HepG2 (cell line): ENCODE data around the gene PMEPA1. TPM values are rescaled to one million over a fixed set of nuclear protein-coding genes. Genes with fewer than 3 reads are reported as not detected.

Experiments used
- ATAC-seq: fragments of 200-7000 bp; cut with Tn5 transposase; 3 replicates; pipeline ENCODE4 v1.9.1; 2020; ENCODE audit warnings: mild to moderate bottlenecking, moderate library complexity
- BruUV-seq: library from RNA; stranded (reverse); fragments of 400-500 nt; replicated peaks from 2 replicates; lab custom pipeline; 2021; lab: Mats Ljungman, UMichigan
- CTCF ChIA-PET: fragments of 300-600 bp; formaldehyde crosslinking; extraction: SDS; loops from one replicate; lab custom pipeline; 2021; ENCODE audit warnings: low total read pairs, inconsistent platforms, low intra/inter-chr PET ratio; lab: Yijun Ruan, JAX
- POLR2A ChIA-PET: fragments of 350-600 bp; sonication (Branson Sonifier 250); formaldehyde crosslinking; loops from one replicate; lab custom pipeline; 2020; ENCODE audit warnings: antibody characterized with exemption, inconsistent platforms; lab: Yijun Ruan, JAX
- DNase-seq: peaks from one replicate; pipeline ENCODE4 v3.0.0-alpha.2; 2015; ENCODE audit warnings: low spot score
- FAIRE-seq: peaks from 3 replicates; lab custom pipeline; 2011; peaks lifted over from hg19 to GRCh38; lab: Jason Lieb, UNC
- H2AFZ ChIP-seq: one replicate; pipeline ENCODE4 v1.6.1; 2011; ENCODE audit warnings: low read length, inconsistent platforms
- H3K27ac ChIP-seq: fragments of 300-600 bp; 3 replicates; pipeline ENCODE4 v1.8.0; 2011; ENCODE audit warnings: mixed run types, mild to moderate bottlenecking, mixed read lengths, low read length, inconsistent platforms; ENCODE audit not compliant: insufficient read depth; ENCODE audit errors: extremely low read length
- H3K27me3 ChIP-seq, 2 experiments: fragments of 200-600 bp in 1 of 2; 2 replicates in 1 of 2; 3 replicates in 1 of 2; pipeline versions ENCODE4 v1.6.0 to v1.8.0; 2011; ENCODE audit warnings: low read length in 2 of 2, mild to moderate bottlenecking in 2 of 2, moderate library complexity in 2 of 2, inconsistent platforms in 1 of 2; ENCODE audit not compliant: insufficient read depth in 2 of 2, control insufficient read depth in 1 of 2
- H3K36me3 ChIP-seq, 2 experiments: fragments of 200-600 bp in 1 of 2; replicated peaks in 1 of 2; 2 replicates in 1 of 2; 3 replicates in 1 of 2; pipeline versions ENCODE4 v1.5.1 to v1.8.0; 2011; ENCODE audit warnings: low read length in 2 of 2, inconsistent platforms in 1 of 2; ENCODE audit not compliant: insufficient read depth in 2 of 2, control insufficient read depth in 1 of 2
- H3K4me1 ChIP-seq: 2 replicates; pipeline ENCODE4 v1.5.1; 2012; ENCODE audit warnings: low read length, inconsistent platforms; ENCODE audit not compliant: insufficient read depth
- H3K4me2 ChIP-seq: 2 replicates; pipeline ENCODE4 v1.6.0; 2011; ENCODE audit warnings: low read depth, low read length, inconsistent platforms
- H3K4me3 ChIP-seq, 3 experiments: fragments of 200-600 bp in 1 of 3; sonication (generic), shearing (Covaris generic) in 1 of 3; replicated peaks in 1 of 3; 2 replicates each; pipeline ENCODE4 v1.5.1; 2011 to 2016; ENCODE audit warnings: low read length in 3 of 3, inconsistent platforms in 2 of 3, low read depth in 2 of 3, mild to moderate bottlenecking in 2 of 3, control low read depth in 1 of 3, mixed read lengths in 1 of 3; ENCODE audit not compliant: insufficient read depth in 1 of 3
- H3K79me2 ChIP-seq: one replicate; pipeline ENCODE4 v1.6.1; 2011; ENCODE audit warnings: low read length, inconsistent platforms; ENCODE audit not compliant: insufficient read depth
- H3K9ac ChIP-seq: 2 replicates; pipeline ENCODE4 v1.6.0; 2011; ENCODE audit warnings: mild to moderate bottlenecking, low read depth, low read length, inconsistent platforms; ENCODE audit not compliant: insufficient read depth
- H3K9me3 ChIP-seq: 2 replicates; pipeline ENCODE4 v1.5.1; 2012; ENCODE audit warnings: mild to moderate bottlenecking, low read length
- H4K20me1 ChIP-seq: 2 replicates; pipeline ENCODE4 v1.6.0; 2011; ENCODE audit warnings: inconsistent platforms, mild to moderate bottlenecking, low read length, moderate library complexity; ENCODE audit not compliant: insufficient read depth
- HES4 ChIP-seq: sonication (generic); formaldehyde crosslinking; IDR thresholded peaks from 2 replicates; pipeline ENCODE4 v1.9.0; 2021; ENCODE audit warnings: mild to moderate bottlenecking, missing genetic modification reagents, borderline replicate concordance
- HNF1A ChIP-seq, 2 experiments: sonication (generic) in 1 of 2; formaldehyde crosslinking in 1 of 2; IDR thresholded peaks; 2 replicates each; pipeline versions ENCODE4 v1.4.0 to v1.6.1; 2016 to 2020; ENCODE audit warnings: borderline replicate concordance in 1 of 2, low read depth in 1 of 2, mild to moderate bottlenecking in 1 of 2, missing genetic modification reagents in 1 of 2
- IRF2 ChIP-seq: IDR thresholded peaks from 2 replicates; pipeline ENCODE4 v1.6.1; 2018; ENCODE audit warnings: missing genetic modification reagents, missing compliant biosample characterization
- NFAT5 ChIP-seq: sonication (generic); formaldehyde crosslinking; IDR thresholded peaks from 2 replicates; pipeline ENCODE4 v1.4.0; 2020; ENCODE audit warnings: missing genetic modification reagents
- NFYC ChIP-seq: IDR thresholded peaks from 2 replicates; pipeline ENCODE4 v1.6.1; 2016; ENCODE audit warnings: missing genetic modification reagents, missing compliant biosample characterization
- SMC3 ChIP-seq: IDR thresholded peaks from 2 replicates; pipeline ENCODE4 v1.6.1; 2011; ENCODE audit warnings: low read length, improper control_type of control experiment
- TRIM24 ChIP-seq: sonication (generic); formaldehyde crosslinking; IDR thresholded peaks from 2 replicates; pipeline ENCODE4 v1.8.0; 2022; ENCODE audit warnings: mild to moderate bottlenecking, missing genetic modification reagents
- U2AF2 ChIP-seq: fragments of 200-400 bp; formaldehyde crosslinking; IDR thresholded peaks from 2 replicates; pipeline ENCODE4 v1.6.1; 2017; ENCODE audit warnings: low read depth, mild to moderate bottlenecking, low read length
- ZNF136 ChIP-seq: sonication (generic); formaldehyde crosslinking; IDR thresholded peaks from 2 replicates; pipeline ENCODE4 v1.8.1; 2022; ENCODE audit warnings: low read depth, mild to moderate bottlenecking, moderate library complexity, missing genetic modification reagents
- WGBS: methylation state at CpG from one replicate; pipeline ENCODE4 v1.1.6; 2017; ENCODE audit warnings: low lambda C conversion rate; 5-methylcytosine and 5-hydroxymethylcytosine counted together
- in situ Hi-C: cut with HindIII; loops from 2 replicates; pipeline ENCODE4 v1.10.0; 2017; ENCODE audit warnings: low pct_unique_long_range_greater_than_20kb; ENCODE audit not compliant: extremely low pct_ligation_motif_present
- intact Hi-C: fragments of 100-400 bp; cut with micrococcal nuclease; formaldehyde crosslinking; loops from one replicate; pipeline ENCODE4 v1.10.0; 2022; ENCODE audit not compliant: unreplicated experiment
- polyA plus RNA-seq, 8 experiments: library from polyadenylated mRNA; depleted of rRNA in 3 of 8; stranded (reverse) in 7 of 8; unstranded in 1 of 8; fragments of >200 nt; fragmentation: Illumina TruSeq in 4 of 8; extraction: Trizol in 4 of 8; gene quantifications; 2 replicates each; pipeline versions ENCODE4 v1.2.1 to v1.2.3, GENCODE V29; 2011 to 2016; ENCODE audit warnings: low read depth in 4 of 8, missing spikeins in 1 of 8, mixed read lengths in 1 of 8; ENCODE audit not compliant: insufficient read depth in 1 of 8
- total RNA-seq, 5 experiments: library from RNA; depleted of rRNA; stranded (reverse); fragments of >200 nt; fragmentation: Illumina TruSeq; extraction: Trizol; gene quantifications; 2 replicates each; pipeline ENCODE4 v1.2.3, GENCODE V29; 2016; ENCODE audit warnings: low read depth in 1 of 5
- TF ChIP-seq, protein P1 (sequence below): sonication (generic); formaldehyde crosslinking; IDR thresholded peaks from 2 replicates; pipeline ENCODE4 v1.5.0; 2020; ENCODE audit warnings: missing genetic modification reagents

The PMEPA1 gene
- total and polyA plus RNA-seq, 2 of the 13 experiments (the other 11 are each of a cell fraction or from before 2014, with no cell fraction given), result not detected

DNA sequence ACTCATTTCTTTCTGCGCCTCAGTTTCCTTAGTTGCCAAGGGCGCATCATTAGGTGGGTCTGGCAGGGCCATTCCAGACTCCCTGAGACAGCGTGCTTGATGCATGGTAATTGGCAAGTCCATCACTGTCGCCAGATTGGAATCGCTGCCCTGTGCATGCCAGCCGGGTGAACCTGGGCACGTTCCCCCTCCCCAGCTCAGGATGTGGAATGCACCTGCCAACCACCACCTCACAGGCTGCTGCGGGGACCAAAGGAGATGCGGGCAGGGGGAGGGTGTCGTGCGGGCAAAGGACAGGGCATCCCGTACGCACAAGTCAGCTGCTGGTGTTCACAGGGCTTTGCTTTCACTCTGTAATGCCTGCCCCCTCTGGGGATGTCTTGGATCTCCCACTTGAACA lies 36.4 kb upstream of the PMEPA1 start:
- Histone ChIP-seq H3K4me1 (no peaks in the 10 kb centered on the region), H3K9me3 (no peaks in the 10 kb centered on the region), H3K4me3 (no peak overlapping the region), H3K27ac (no peak overlapping the region), H3K9ac (no peak overlapping the region), H3K27me3 (peaks cover 0 to 47% of the 10 kb centered on the region in 2 experiments; a peak in 3 of 5 replicates), H3K36me3 (no peaks in the 10 kb centered on the region), H3K4me2 (no peak overlapping the region), H4K20me1 (no peaks in the 10 kb centered on the region), H3K79me2 (no peaks in the 10 kb centered on the region), H2AFZ (no peak overlapping the region)
- ATAC-seq (no peak), DNase-seq (no peak), FAIRE-seq (no peak)
- in situ Hi-C loops, result no loop called here
- BruUV-seq, result no TSS peak
- ChIA-PET CTCF (no interaction called here), POLR2A (no interaction called here)
- WGBS, result 21% methylated on average over 13 of the region's 13 CpGs
- intact Hi-C loops, result no loop called here
- no peak for TF ChIP-seq HNF1A (IDR thresholded peaks at IDR 0.05; ENCODE audit: low read depth)
- TF ChIP-seq HNF1A (CRISPR knock-in tag; IDR thresholded peaks at IDR 0.05; ENCODE audit: borderline replicate concordance), result no peak
- no peak for TF ChIP-seq TRIM24 (CRISPR knock-in tag)
- no peak for TF ChIP-seq IRF2 (CRISPR knock-in tag)
- TF ChIP-seq U2AF2, result no peak
- TF ChIP-seq SMC3, result no peak
- no peak for TF ChIP-seq NFAT5
- no peak for TF ChIP-seq NFYC (CRISPR knock-in tag)
- no peak for TF ChIP-seq HES4 (CRISPR knock-in tag)
- TF ChIP-seq, protein P1, sequence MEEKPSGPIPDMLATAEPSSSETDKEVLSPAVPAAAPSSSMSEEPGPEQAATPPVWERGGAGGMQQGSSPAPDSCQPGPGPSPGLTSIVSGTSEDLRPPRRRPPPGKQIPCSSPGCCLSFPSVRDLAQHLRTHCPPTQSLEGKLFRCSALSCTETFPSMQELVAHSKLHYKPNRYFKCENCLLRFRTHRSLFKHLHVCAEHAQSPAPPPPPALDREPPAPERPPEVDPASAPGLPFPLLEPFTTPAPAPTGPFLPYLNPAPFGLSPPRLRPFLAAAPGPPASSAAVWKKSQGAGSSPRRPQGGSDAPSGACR (CRISPR knock-in tag), result no peak
- TF ChIP-seq ZNF136 (CRISPR knock-in tag), result no peak
